ENCODE results near the gene NLRP8.
"Not testable (repeated sequence)": the region's sequence is repeated elsewhere in the genome, so short reads cannot be mapped to it uniquely, and the experiment has no call there.

Gene NLRP8

GRCh38 chr19:55923556-55923955, 24.1 kb upstream of the NLRP8 start:
- TF ChIP-seq POU2F2 (IDR thresholded peaks at IDR 0.05; ENCODE audit: low read depth, low read length) (no peak), PAX5 (IDR thresholded peaks at IDR 0.05; ENCODE audit: insufficient read depth, low read length, severe bottlenecking) (no peak), POLR2AphosphoS5 (IDR thresholded peaks at IDR 0.05; ENCODE audit: low read depth, low read length) (no peak), POLR2A (IDR thresholded peaks at IDR 0.05; ENCODE audit: low read depth, low read length) (no peak), SPI1 (IDR thresholded peaks at IDR 0.05; ENCODE audit: low read depth, low read length) (no peak), TAF1 (IDR thresholded peaks at IDR 0.05; ENCODE audit: low read depth, low read length) (no peak)
- DNase-seq (ENCODE audit: insufficient read length, low spot score) (no peak), FAIRE-seq (no peak)

- no peak for TF ChIP-seq POLR2A (IDR thresholded peaks at IDR 0.05; ENCODE audit: low read depth, low read length)
- no peak for TF ChIP-seq POLR2AphosphoS5 (IDR thresholded peaks at IDR 0.05; ENCODE audit: low read depth, low read length)
- TF ChIP-seq SPI1 (IDR thresholded peaks at IDR 0.05; ENCODE audit: low read depth, low read length): no peak
- TF ChIP-seq POU2F2 (IDR thresholded peaks at IDR 0.05; ENCODE audit: low read depth, low read length): no peak
- TF ChIP-seq PAX5 (IDR thresholded peaks at IDR 0.05; ENCODE audit: insufficient read depth, low read length, severe bottlenecking): no peak
- no peak for TF ChIP-seq TAF1 (IDR thresholded peaks at IDR 0.05; ENCODE audit: low read depth, low read length)
- DNase-seq (ENCODE audit: insufficient read length, low spot score) (no peak), FAIRE-seq (no peak)
Observed at GRCh38 chr19:55927991-55928390, 19.6 kb upstream of the NLRP8 start.

DNA sequence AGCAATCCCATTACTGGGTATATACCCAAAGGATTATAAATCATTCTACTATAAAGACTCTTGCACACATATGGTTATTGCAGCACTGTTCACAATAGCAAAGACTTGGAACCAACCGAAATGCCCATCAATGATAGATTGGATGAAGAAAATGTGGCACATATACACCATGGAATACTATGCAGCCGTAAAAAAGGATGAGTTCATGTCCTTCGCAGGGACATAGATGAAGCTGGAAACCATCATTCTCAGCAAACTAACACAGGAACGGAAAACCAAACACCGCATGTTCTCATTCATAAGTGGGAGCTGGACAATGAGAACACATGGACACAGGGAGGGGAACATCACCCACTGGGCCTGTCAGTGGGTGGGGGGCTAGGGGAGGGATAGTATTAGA, 18.4 kb upstream of the NLRP8 start:
- DNase-seq (ENCODE audit: insufficient read length, low spot score); FAIRE-seq: not testable (repeated sequence)

- DNase-seq (ENCODE audit: insufficient read length, low spot score) (no peak), FAIRE-seq (no peak)
- TF ChIP-seq POU2F2 (IDR thresholded peaks at IDR 0.05; ENCODE audit: low read depth, low read length) (no peak), POLR2A (IDR thresholded peaks at IDR 0.05; ENCODE audit: low read depth, low read length) (no peak), POLR2AphosphoS5 (IDR thresholded peaks at IDR 0.05; ENCODE audit: low read depth, low read length) (no peak), SPI1 (IDR thresholded peaks at IDR 0.05; ENCODE audit: low read depth, low read length) (no peak), TAF1 (IDR thresholded peaks at IDR 0.05; ENCODE audit: low read depth, low read length) (no peak), PAX5 (IDR thresholded peaks at IDR 0.05; ENCODE audit: insufficient read depth, low read length, severe bottlenecking) (no peak)
Observed at GRCh38 chr19:55930996-55931515, 16.6 kb upstream of the NLRP8 start.

DNA sequence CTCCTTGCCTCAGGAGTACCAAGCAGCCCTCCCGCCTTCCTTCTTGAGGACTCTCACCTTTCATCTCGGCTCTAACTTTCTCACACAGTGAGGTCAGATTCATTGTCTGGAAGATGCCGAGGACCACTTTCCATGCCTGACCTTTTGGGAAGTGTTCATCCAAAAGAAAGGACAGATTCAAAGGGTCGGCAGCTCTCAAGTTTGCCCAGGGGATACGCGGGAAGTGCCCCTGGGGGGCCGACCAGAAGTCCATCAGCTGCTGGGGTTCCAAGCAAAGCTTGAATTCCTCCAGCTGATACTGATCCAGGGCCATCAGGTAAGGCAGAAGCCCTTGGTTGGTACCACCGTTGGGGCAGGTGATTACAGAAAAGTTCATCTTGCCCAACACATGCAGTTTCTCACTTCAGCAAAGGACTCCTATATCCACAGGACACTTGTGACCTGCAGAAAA, 15.7 kb upstream of the NLRP8 start, which contains the start of gene NLRP13:
TSS of gene NLRP13 (minus strand) at position 401 of the 451 bp plus-strand sequence. CDS start at position 376, 25 bp downstream.
- DNase-seq (ENCODE audit: insufficient read length, low spot score) (no peak), FAIRE-seq (no peak)
- TF ChIP-seq TAF1 (IDR thresholded peaks at IDR 0.05; ENCODE audit: low read depth, low read length): no peak
- TF ChIP-seq POLR2AphosphoS5 (IDR thresholded peaks at IDR 0.05; ENCODE audit: low read depth, low read length): no peak
- TF ChIP-seq POU2F2 (IDR thresholded peaks at IDR 0.05; ENCODE audit: low read depth, low read length): no peak
- TF ChIP-seq SPI1 (IDR thresholded peaks at IDR 0.05; ENCODE audit: low read depth, low read length): no peak
- no peak for TF ChIP-seq PAX5 (IDR thresholded peaks at IDR 0.05; ENCODE audit: insufficient read depth, low read length, severe bottlenecking)

- DNase-seq (ENCODE audit: insufficient read length, low spot score) (no peak), FAIRE-seq (no peak)
- TF ChIP-seq POLR2A (IDR thresholded peaks at IDR 0.05; ENCODE audit: low read depth, low read length) (no peak), TAF1 (IDR thresholded peaks at IDR 0.05; ENCODE audit: low read depth, low read length) (no peak), SPI1 (IDR thresholded peaks at IDR 0.05; ENCODE audit: low read depth, low read length) (no peak), POU2F2 (IDR thresholded peaks at IDR 0.05; ENCODE audit: low read depth, low read length) (no peak), PAX5 (IDR thresholded peaks at IDR 0.05; ENCODE audit: insufficient read depth, low read length, severe bottlenecking) (no peak), POLR2AphosphoS5 (IDR thresholded peaks at IDR 0.05; ENCODE audit: low read depth, low read length) (no peak)
Observed at GRCh38 chr19:55935206-55935605, 12.4 kb upstream of the NLRP8 start.

DNA sequence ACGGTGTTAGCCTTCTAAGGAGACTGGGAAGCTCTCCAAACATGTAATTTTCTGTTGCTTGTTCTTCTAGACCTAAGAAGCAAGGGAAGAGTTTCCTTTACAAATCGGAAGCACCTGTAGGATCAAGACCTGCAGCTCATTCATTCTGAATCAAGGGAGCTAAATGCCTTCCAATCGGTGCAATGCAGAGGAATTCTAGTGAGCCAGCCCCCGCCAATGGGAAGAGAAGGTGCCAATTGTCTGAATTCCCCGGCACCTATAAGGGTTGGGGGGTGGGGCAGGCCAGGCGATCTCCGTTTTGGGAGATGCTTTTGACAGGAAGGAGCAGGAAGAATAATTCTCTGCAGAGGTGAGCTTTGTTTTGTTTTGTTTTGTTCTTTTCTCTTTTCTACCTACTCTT, 8.4 kb upstream of the NLRP8 start:
- TF ChIP-seq PAX5 (IDR thresholded peaks at IDR 0.05; ENCODE audit: insufficient read depth, low read length, severe bottlenecking) (no peak), POU2F2 (IDR thresholded peaks at IDR 0.05; ENCODE audit: low read depth, low read length) (no peak), POLR2A (IDR thresholded peaks at IDR 0.05; ENCODE audit: low read depth, low read length) (no peak)
- FAIRE-seq (no peak), DNase-seq (ENCODE audit: insufficient read length, low spot score) (no peak)

DNA sequence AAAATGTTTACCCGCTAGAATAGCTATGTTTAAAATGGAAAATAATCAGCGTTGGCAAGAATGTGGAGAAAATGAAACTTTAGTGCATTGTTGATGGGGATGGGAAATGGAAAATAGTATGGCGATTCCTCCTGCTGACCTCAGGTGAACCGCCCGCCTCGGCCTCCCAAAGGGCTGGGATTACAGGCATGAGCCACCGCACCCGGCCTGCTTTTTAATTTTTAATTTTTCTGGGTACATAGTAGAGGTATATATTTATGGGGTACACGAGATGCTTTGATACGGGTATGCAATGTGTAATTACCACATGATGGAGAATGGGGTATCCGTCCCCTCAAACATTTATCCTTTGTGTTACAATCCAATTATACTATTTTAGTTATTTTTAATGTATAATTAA, 7.3 kb upstream of the NLRP8 start:
- FAIRE-seq: no peak
- no peak for DNase-seq (ENCODE audit: insufficient read length, low spot score)
- TF ChIP-seq TAF1 (IDR thresholded peaks at IDR 0.05; ENCODE audit: low read depth, low read length) (no peak), PAX5 (IDR thresholded peaks at IDR 0.05; ENCODE audit: insufficient read depth, low read length, severe bottlenecking) (no peak), SPI1 (IDR thresholded peaks at IDR 0.05; ENCODE audit: low read depth, low read length) (no peak), POLR2A (IDR thresholded peaks at IDR 0.05; ENCODE audit: low read depth, low read length) (no peak), POU2F2 (IDR thresholded peaks at IDR 0.05; ENCODE audit: low read depth, low read length) (no peak), POLR2AphosphoS5 (IDR thresholded peaks at IDR 0.05; ENCODE audit: low read depth, low read length) (no peak)

- FAIRE-seq; DNase-seq (ENCODE audit: insufficient read length, low spot score): not testable (repeated sequence)
Observed at GRCh38 chr19:55950566-55950965, 2.9 kb downstream of the NLRP8 start.

- TF ChIP-seq POLR2AphosphoS5 (IDR thresholded peaks at IDR 0.05; ENCODE audit: low read depth, low read length): no peak
- FAIRE-seq: no peak
- DNase-seq (ENCODE audit: insufficient read length, low spot score): no peak
Observed at GRCh38 chr19:55956431-55956830, 8.8 kb downstream of the NLRP8 start.

- FAIRE-seq: no peak
- no peak for TF ChIP-seq SPI1 (IDR thresholded peaks at IDR 0.05; ENCODE audit: low read depth, low read length)
- no peak for TF ChIP-seq PAX5 (IDR thresholded peaks at IDR 0.05; ENCODE audit: insufficient read depth, low read length, severe bottlenecking)
- no peak for TF ChIP-seq TAF1 (IDR thresholded peaks at IDR 0.05; ENCODE audit: low read depth, low read length)
- no peak for TF ChIP-seq POU2F2 (IDR thresholded peaks at IDR 0.05; ENCODE audit: low read depth, low read length)
- no peak for TF ChIP-seq POLR2A (IDR thresholded peaks at IDR 0.05; ENCODE audit: low read depth, low read length)
- TF ChIP-seq POLR2AphosphoS5 (IDR thresholded peaks at IDR 0.05; ENCODE audit: low read depth, low read length): no peak
- no peak for DNase-seq (ENCODE audit: insufficient read length, low spot score)
Observed at GRCh38 chr19:55958356-55958755, 10.7 kb downstream of the NLRP8 start.

All from GM12891 (cell line).